Breast epithelium (tissue), 3 donors: ENCODE results near the gene PITRM1.

Experiments
- CTCF ChIP-seq, 3 donors: fragments of 450-650 bp; IDR thresholded peaks; one replicate each; pipeline ENCODE4 v1.5.1; 2016 to 2017; ENCODE audit warnings: antibody characterized with exemption in 3 of 3, mild to moderate bottlenecking in 3 of 3, moderate library complexity in 3 of 3
- POLR2A ChIP-seq: fragments of 450-650 bp; IDR thresholded peaks from one replicate; pipeline ENCODE4 v1.6.1; 2016; ENCODE audit warnings: antibody characterized with exemption, mild to moderate bottlenecking, moderate library complexity

GRCh38 chr10:3094609-3095036 is 78.0 kb downstream of the PITRM1 start:
- TF ChIP-seq CTCF (IDR thresholded peaks at IDR 0.05) (no peak), POLR2A (no peak)
